Small intestine (tissue), 7 donors: ENCODE measurements around the gene LINC00237. TPM values are rescaled to one million over a fixed set of nuclear protein-coding genes. Genes with fewer than 3 reads are reported as not detected.

Experiments used
- DNase-seq, 2 donors: peaks; one replicate each; pipeline versions ENCODE4 v3.0.0 to v3.0.0-alpha.2; 2013
- FAIRE-seq: peaks from 2 replicates; lab custom pipeline; 2012; peaks lifted over from hg19 to GRCh38; lab: Jason Lieb, UNC
- H3K27ac ChIP-seq, 3 donors: one replicate each; pipeline ENCODE4 v1.5.1; 2013; ENCODE audit warnings: low read length in 2 of 3, mild to moderate bottlenecking in 2 of 3, control low read depth in 1 of 3, inconsistent platforms in 1 of 3, low read depth in 1 of 3, moderate library complexity in 1 of 3
- H3K27me3 ChIP-seq, 3 donors: one replicate each; pipeline ENCODE4 v1.6.1; 2013; ENCODE audit warnings: low read length in 3 of 3, inconsistent platforms in 1 of 3; ENCODE audit not compliant: control insufficient read depth in 3 of 3, insufficient read depth in 3 of 3
- H3K36me3 ChIP-seq, 3 donors: one replicate each; pipeline ENCODE4 v1.6.1; 2013; ENCODE audit warnings: low read length in 3 of 3, inconsistent platforms in 1 of 3, low read depth in 1 of 3, mild to moderate bottlenecking in 1 of 3, moderate library complexity in 1 of 3; ENCODE audit not compliant: control insufficient read depth in 3 of 3, insufficient read depth in 2 of 3
- H3K4me1 ChIP-seq, 3 donors: one replicate each; pipeline ENCODE4 v1.6.1; 2013; ENCODE audit warnings: low read length in 2 of 3, inconsistent platforms in 1 of 3, low read depth in 1 of 3, mild to moderate bottlenecking in 1 of 3, moderate library complexity in 1 of 3; ENCODE audit not compliant: control insufficient read depth in 3 of 3, insufficient read depth in 2 of 3
- H3K4me3 ChIP-seq, 3 donors: one replicate each; pipeline ENCODE4 v1.5.1; 2013; ENCODE audit warnings: low read length in 3 of 3, control low read depth in 1 of 3, inconsistent platforms in 1 of 3, low read depth in 1 of 3, mild to moderate bottlenecking in 1 of 3, moderate library complexity in 1 of 3
- H3K9me3 ChIP-seq, 2 donors: one replicate each; pipeline ENCODE4 v1.6.1; 2013; ENCODE audit warnings: low read depth in 1 of 2, low read length in 1 of 2; ENCODE audit not compliant: control insufficient read depth in 2 of 2, insufficient read depth in 1 of 2
- WGBS, 3 donors: extraction: QIAGEN DNeasy Blood & Tissue Kit; methylation state at CpG; one replicate each; pipeline ENCODE4 v1.1.7; 2013; 5-methylcytosine and 5-hydroxymethylcytosine counted together
- polyA plus RNA-seq, 4 donors: library from polyadenylated mRNA; stranded (reverse) in 3 of 4; unstranded in 1 of 4; fragments of 200-250 nt in 3 of 4; fragments of 120-200 nt in 1 of 4; gene quantifications; one replicate each; pipeline versions ENCODE4 v1.2.1 to v1.2.3, GENCODE V29; 2013
- donor health status: healthy with polysubstance abuse.
- donor health status: control.
- donor health status: control.
- donor health status: Bipolar disorder and iron deficiency.
- donor health status: healthy.

The LINC00237 gene
- polyA plus RNA-seq, 4 donors = not detected

DNA sequence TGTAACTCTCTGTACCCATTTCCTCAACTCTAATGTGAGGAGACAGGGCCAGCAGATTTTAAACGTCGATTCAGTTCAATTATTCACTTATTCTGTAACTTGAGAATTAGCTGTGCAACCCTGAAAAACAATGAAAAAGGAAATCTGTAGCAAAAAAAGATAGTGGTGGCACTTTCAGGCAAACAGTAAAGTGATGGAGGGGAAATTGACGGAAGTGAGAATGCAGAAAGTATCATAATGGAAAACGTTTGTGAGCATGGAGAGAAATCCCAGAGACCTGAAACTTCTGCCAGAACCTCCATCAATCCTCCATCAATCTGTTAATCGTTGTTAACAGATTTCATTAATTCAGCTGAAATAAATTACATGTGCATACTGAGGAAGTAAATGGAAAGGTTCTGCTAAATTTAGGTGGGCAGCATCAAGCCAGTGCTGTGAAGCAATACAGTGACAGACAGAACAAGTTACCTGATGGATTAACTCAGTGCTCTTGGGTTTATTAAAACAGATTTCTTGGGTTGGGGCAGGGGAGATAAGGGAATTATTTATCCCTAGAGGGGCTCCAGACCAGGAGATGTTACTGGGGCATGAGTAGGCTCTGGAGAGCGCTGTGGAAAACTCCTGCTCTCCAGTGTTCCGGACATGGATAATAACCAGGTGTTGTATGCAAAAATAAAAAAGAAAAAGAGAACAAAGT lies 37.2 kb upstream of the LINC00237 start:
- H3K4me3 ChIP-seq = no peak overlapping the region
- H3K27me3 ChIP-seq = no peaks in the 10 kb centered on the region
- no peak for DNase-seq
- whole genome bisulfite sequencing, 3 donors = 91 to 96% (median 94%) methylated on average over 7 of the region's 7 CpGs
- H3K36me3 ChIP-seq = peaks cover 0 to 4% (median 4%) of the 10 kb centered on the region in 3 donors
- no peak for FAIRE-seq
- H3K4me1 ChIP-seq = no peaks in the 10 kb centered on the region
- H3K27ac ChIP-seq = no peak overlapping the region
- no peaks in the 10 kb centered on the region for H3K9me3 ChIP-seq

DNA sequence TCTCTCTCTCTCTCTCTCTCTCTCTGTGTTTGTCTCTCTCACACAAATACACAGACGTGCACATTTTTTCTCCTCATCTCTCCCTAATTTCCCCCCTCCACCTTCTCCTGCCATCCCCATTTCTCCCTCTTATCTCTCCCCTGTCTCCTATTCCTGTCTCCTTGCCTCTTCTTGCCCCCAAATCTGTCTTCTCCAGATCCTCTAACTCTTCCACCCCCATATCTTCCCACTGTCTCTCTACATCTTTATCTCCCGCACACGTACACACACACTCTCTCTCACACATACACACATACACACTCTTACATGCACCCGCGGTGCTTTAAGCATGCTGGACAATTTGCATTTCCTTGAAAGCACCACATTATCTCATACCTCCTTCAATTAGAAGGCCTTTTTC lies 35.7 kb upstream of the LINC00237 start:
- H3K4me1 ChIP-seq = no peaks in the 10 kb centered on the region
- H3K36me3 ChIP-seq = peaks cover 2 to 6% (median 6%) of the 10 kb centered on the region in 3 donors
- no peaks in the 10 kb centered on the region for H3K27me3 ChIP-seq
- no peak overlapping the region for H3K4me3 ChIP-seq
- no peaks in the 10 kb centered on the region for H3K9me3 ChIP-seq
- DNase-seq (no peak), FAIRE-seq (no peak)
- 81 to 87% (median 84%) methylated on average over 5 of the region's 5 CpGs for WGBS, 3 donors
- no peak overlapping the region for H3K27ac ChIP-seq

DNA sequence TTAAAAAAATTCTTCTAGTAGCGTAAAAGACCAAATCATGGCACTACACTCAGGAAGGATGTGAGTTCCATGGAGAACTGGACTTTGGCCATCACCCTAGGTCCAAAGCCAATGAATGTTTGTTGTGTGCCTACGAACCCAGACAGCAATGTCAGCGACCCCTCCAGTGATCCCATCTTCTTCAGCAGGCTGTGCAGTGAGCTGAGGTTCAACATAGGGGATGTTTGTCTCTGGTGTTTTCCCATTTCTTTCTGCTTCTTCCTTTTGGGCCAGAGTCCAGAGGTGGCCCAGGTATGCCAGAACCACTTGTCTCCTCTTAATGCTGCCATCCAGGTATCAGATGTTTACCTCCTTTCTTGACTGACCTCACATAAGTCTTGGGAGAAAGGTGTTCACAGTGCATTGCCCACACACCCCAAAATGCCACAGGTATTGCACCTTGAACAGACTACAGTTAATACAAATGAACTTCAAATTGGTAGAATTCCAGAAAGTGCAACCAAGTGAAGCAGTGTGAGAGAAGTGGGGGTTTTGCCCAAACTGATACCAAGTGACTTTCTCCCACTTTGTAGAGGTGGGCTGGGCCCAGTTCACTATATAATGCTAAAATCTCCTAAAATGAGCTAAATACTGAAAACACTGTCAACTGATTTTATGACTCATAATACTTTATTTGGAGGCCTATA lies 33.9 kb upstream of the LINC00237 start:
- Histone ChIP-seq H3K9me3 (no peaks in the 10 kb centered on the region), H3K27me3 (no peaks in the 10 kb centered on the region), H3K4me1 (no peaks in the 10 kb centered on the region), H3K4me3 (no peak overlapping the region), H3K27ac (no peak overlapping the region), H3K36me3 (peaks cover 2 to 7% (median 6%) of the 10 kb centered on the region in 3 donors)
- FAIRE-seq = no peak
- no peak for DNase-seq
- WGBS, 3 donors = 72 to 85% (median 79%) methylated on average over 3 of the region's 3 CpGs

DNA sequence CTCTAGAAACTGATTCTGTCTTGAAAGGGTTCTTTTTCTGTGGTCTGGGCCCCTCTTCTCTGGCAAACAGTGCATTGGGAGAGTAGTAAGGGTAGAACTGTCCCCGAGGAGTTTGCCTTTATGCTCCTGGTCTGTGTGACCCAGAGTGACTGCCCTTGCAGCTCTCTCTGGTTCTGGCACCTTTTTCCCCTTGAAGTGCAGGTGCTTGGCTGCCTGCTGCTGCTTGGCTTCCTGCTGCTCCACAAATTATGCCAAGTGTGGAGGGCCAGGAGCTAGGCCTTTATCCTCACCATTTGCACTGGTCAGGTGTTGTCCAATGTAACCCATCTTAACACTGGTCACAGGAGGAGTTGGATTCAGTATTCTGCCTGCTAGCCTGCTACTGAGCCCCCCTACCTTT lies 30.9 kb upstream of the LINC00237 start:
- FAIRE-seq = no peak
- H3K4me1 ChIP-seq = no peaks in the 10 kb centered on the region
- no peak for DNase-seq
- no peaks in the 10 kb centered on the region for H3K27me3 ChIP-seq
- peaks cover 2 to 14% (median 7%) of the 10 kb centered on the region in 3 donors for H3K36me3 ChIP-seq
- WGBS, 3 donors = 86 to 96% (median 90%) methylated on average over 1 of the region's 1 CpG
- no peak overlapping the region for H3K4me3 ChIP-seq
- no peaks in the 10 kb centered on the region for H3K9me3 ChIP-seq
- H3K27ac ChIP-seq = no peak overlapping the region

DNA sequence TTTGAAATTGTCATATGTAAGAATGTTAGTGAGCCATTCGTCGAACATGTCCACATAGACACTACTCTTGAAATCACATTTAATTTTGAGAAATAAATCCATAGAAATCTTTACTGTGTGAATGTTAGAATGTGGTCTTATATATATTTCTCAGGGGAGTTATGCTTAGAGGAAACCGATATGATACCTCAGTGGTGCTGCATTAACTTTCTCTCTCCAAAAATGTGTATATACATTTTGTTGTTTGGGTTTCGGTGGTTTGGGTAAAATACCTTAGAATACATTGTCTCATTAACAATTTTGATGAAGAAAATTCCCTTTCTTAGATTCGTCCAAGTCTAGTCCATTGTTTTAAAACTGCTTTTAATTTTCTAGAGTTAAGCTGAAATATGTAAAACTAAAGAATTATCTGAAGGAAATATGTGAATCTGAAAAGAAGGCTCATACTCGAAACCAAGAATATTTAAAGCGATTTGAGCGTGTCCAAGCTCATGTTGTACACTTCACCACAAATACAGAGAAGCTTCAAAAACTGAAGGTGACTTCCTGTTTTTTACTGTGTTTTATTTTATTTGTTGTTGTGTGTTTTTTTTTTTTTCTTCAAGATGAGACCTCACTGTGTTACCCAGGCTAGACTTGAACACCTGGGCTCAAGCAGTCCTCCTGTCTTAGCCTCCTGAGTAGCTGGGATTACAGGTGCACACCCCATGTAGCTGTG lies 30.0 kb upstream of the LINC00237 start:
- Histone ChIP-seq H3K4me3 (no peak overlapping the region), H3K27me3 (no peaks in the 10 kb centered on the region), H3K27ac (no peak overlapping the region), H3K36me3 (peaks cover 2 to 11% (median 7%) of the 10 kb centered on the region in 3 donors), H3K9me3 (no peaks in the 10 kb centered on the region), H3K4me1 (no peaks in the 10 kb centered on the region)
- FAIRE-seq (no peak), DNase-seq (no peak)
- WGBS, 3 donors = 92 to 96% (median 93%) methylated on average over 8 of the region's 8 CpGs

DNA sequence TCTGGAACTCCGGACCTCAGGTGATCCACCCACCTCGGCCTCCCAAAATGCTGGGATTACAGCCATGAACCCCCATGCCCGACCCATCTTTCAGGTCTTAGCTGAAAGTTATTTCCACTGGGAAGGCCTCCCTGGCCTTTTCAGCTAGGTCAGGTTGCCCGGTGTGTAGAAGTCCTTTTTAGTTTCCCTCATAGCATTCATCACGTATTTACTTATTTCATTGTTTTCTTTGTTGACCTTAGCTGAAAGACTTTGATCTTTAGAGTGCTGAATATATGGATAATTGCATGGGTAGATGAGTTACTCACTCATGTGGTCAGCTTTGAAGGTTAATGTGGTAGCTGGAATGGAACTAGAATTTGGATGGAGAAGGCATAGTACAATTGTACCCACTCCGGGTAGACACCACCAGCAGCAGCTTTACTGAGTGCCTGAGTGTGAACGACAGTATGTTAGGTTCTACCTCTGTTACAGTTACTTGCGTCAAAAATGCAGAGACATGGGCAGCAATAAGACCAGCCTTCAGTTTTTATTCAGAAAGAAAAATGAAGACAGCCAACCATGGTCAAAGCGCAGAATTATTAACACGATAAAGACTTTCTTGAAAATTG lies 28.8 kb upstream of the LINC00237 start:
- Histone ChIP-seq H3K27me3 (no peaks in the 10 kb centered on the region), H3K9me3 (no peaks in the 10 kb centered on the region), H3K4me1 (no peaks in the 10 kb centered on the region), H3K4me3 (no peak overlapping the region), H3K36me3 (peaks cover 2 to 12% (median 6%) of the 10 kb centered on the region in 3 donors), H3K27ac (no peak overlapping the region)
- DNase-seq (no peak), FAIRE-seq (no peak)
- WGBS, 3 donors = 90 to 91% (median 91%) methylated on average over 10 of the region's 10 CpGs

DNA sequence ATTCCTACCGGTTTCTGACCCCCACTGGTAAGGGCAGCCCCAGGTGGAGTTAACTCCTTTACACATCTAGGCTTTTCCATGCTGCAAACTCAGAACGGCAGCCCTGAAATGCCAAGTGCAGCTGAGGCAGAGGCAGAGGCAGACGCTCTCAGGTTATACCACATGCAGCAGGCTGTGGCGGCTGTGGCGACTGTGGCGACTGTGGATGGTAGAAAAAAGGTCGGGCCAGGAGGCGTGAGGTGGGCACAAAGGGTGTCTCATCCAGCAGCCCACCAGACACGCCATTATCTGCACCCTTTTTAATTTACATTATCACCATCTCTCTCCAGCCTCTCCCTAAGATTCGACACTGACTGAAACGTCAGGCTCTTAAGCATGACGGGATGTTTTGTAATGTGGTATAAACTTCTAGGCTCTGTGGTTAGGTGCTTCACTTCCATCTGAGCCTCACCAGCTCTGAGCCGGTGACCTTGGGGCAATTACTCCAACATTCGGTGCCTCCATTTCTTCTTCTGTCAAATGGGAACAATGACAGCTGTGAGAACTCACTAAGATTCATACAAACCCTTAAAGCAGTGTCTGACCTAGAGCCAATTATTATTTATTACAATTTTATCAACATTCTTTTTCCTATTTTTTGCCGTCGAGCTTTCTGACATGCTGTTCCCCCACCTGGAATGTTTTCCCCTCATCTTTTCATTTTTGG lies 27.9 kb upstream of the LINC00237 start:
- 90 to 98% (median 92%) methylated on average over 16 of the region's 16 CpGs for WGBS, 3 donors

DNA sequence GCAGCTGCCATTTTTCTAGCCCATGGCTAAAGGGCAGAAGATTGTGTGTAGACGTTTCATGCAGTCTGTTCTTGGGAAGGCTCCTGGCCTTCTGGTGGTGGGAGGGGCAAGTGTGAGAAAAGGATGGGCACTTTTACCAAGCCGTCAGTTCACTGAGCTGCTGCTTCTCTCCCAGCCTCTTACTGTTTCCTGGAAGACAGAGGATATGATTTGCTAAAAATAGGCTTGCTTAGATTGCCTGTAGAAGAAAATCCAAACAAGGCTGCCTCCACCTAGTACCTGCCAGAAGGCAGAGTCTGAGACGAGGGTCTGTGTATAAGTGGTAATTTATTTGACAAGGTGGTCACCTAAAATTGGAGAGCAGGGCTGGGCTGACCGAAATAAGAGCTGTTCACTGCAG lies 27.2 kb upstream of the LINC00237 start:
- Histone ChIP-seq H3K36me3 (peaks cover 2 to 12% (median 3%) of the 10 kb centered on the region in 3 donors), H3K4me3 (no peak overlapping the region), H3K27me3 (no peaks in the 10 kb centered on the region), H3K27ac (no peak overlapping the region), H3K4me1 (no peaks in the 10 kb centered on the region), H3K9me3 (no peaks in the 10 kb centered on the region)
- FAIRE-seq (no peak), DNase-seq (no peak)
- 78 to 88% (median 87%) methylated on average over 4 of the region's 4 CpGs for WGBS, 3 donors

More for the DNA sequence above, 27.9 kb upstream of the LINC00237 start:
- Histone ChIP-seq H3K4me3 (no peak overlapping the region), H3K9me3 (no peaks in the 10 kb centered on the region), H3K4me1 (no peaks in the 10 kb centered on the region), H3K27ac (no peak overlapping the region), H3K27me3 (no peaks in the 10 kb centered on the region), H3K36me3 (peaks cover 2 to 12% (median 3%) of the 10 kb centered on the region in 3 donors)
- FAIRE-seq (no peak), DNase-seq (no peak)
